ENCODE data around the gene HEG1.

Gene HEG1

DNA sequence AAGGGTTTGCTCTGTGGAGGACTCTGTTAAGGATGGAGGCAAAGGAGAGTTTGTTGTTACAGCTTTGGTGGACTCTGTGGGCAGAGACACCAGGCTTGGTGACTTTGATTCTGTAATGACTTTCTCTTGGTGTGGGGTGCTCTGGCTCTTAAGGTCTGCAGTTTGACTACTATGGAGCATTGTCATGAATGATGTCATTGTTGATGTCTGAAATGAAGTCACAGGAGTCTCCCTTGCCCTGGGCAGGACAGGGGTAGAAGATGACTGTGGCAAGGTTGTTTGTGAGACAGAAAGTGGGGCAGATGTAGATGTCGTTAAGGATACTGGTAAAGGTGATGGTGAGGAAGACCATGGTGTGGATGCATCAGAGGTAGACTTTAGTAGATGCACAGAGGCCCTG lies 42.7 kb downstream of the HEG1 start:
- Histone ChIP-seq H3K9me3 (no peaks in the 10 kb centered on the region), H3K27me3 (no peaks in the 10 kb centered on the region), H3K36me3 (no peaks in the 10 kb centered on the region), H3K4me1 (ENCODE audit: control insufficient read depth in 1 of 2, insufficient read depth in 1 of 2, low read depth in 1 of 2, low read length in 1 of 2) (no peaks in the 10 kb centered on the region), H3K27ac (no peak overlapping the region), H3K4me3 (ENCODE audit: low read depth in 1 of 2, low read length in 1 of 2) (no peak overlapping the region)
- TF ChIP-seq, protein P1, sequence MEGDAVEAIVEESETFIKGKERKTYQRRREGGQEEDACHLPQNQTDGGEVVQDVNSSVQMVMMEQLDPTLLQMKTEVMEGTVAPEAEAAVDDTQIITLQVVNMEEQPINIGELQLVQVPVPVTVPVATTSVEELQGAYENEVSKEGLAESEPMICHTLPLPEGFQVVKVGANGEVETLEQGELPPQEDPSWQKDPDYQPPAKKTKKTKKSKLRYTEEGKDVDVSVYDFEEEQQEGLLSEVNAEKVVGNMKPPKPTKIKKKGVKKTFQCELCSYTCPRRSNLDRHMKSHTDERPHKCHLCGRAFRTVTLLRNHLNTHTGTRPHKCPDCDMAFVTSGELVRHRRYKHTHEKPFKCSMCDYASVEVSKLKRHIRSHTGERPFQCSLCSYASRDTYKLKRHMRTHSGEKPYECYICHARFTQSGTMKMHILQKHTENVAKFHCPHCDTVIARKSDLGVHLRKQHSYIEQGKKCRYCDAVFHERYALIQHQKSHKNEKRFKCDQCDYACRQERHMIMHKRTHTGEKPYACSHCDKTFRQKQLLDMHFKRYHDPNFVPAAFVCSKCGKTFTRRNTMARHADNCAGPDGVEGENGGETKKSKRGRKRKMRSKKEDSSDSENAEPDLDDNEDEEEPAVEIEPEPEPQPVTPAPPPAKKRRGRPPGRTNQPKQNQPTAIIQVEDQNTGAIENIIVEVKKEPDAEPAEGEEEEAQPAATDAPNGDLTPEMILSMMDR (IDR thresholded peaks at IDR 0.05): no peak

DNA sequence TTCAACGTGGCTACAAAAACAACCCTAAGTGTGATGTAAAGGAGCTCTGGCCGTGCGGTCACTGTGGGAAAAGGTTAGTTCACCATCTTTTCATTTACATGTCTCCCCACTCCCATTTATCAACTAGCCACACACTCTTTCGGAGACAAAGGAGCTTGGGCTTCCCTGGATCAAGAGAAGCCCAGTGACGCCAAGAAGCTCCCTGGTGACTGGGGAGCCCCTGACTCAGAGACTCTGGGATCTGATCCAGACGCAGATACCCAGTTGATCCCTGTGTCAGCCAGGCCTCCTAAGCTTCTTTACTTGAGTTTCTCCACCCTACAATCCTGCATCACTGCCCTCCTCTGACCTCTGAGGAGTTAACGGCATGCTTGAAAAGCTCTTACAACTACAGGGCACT lies 43.9 kb downstream of the HEG1 start:
- Histone ChIP-seq H3K4me3 (ENCODE audit: low read depth in 1 of 2, low read length in 1 of 2) (no peak overlapping the region), H3K4me1 (ENCODE audit: control insufficient read depth in 1 of 2, insufficient read depth in 1 of 2, low read depth in 1 of 2, low read length in 1 of 2) (no peaks in the 10 kb centered on the region), H3K36me3 (no peaks in the 10 kb centered on the region), H3K27ac (no peak overlapping the region), H3K9me3 (no peaks in the 10 kb centered on the region), H3K27me3 (no peaks in the 10 kb centered on the region)
- TF ChIP-seq, protein P1 (IDR thresholded peaks at IDR 0.05): no peak

DNA sequence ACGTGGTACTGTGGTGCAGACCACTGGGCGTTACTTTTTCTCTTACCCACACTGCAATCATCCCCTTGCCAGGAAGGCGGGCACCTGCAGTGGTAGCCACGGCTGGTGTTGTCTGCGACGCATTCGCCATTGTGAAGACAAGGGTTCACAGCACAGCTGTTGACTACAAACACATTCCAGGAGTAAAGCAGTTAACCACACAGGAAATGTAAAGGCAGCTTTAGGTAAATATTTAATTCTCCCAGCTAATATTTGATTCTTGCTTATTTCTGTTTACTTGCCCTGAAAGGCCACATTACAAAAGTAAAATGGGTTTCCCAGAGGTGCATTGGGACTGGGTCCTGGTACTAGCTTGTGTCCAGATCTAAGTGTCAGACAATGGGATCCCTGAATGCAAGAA lies 45.4 kb downstream of the HEG1 start:
- Histone ChIP-seq H3K36me3 (no peaks in the 10 kb centered on the region), H3K27ac (no peak overlapping the region)

DNA sequence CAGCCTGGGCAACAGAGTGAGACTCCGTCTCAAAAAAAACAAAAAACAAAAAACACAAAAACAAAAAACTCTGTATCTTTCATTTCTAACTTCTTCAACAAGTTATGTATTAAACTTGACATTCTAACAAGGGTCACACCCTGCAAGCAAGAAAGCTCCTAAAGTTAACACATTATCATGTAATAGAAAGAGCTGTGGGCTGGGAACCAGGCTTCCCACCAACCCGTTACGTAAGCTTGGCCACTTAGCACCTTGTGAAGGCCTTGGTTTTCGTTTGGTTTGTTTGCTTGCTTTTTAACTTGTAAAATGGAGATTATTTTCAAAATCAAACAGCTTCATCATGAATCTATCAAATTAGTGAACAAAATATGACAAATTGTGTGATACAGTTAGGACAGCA lies 47.0 kb downstream of the HEG1 start:
- TF ChIP-seq, protein P1 (IDR thresholded peaks at IDR 0.05): no peak
- Histone ChIP-seq H3K4me1 (ENCODE audit: control insufficient read depth in 1 of 2, insufficient read depth in 1 of 2, low read depth in 1 of 2, low read length in 1 of 2) (no peaks in the 10 kb centered on the region), H3K36me3 (no peaks in the 10 kb centered on the region), H3K9me3 (no peaks in the 10 kb centered on the region), H3K27ac (no peak overlapping the region), H3K27me3 (no peaks in the 10 kb centered on the region), H3K4me3 (ENCODE audit: low read depth in 1 of 2, low read length in 1 of 2) (no peak overlapping the region)

More for the DNA sequence above, 45.4 kb downstream of the HEG1 start:
- Histone ChIP-seq H3K9me3 (no peaks in the 10 kb centered on the region), H3K27me3 (no peaks in the 10 kb centered on the region), H3K4me3 (ENCODE audit: low read depth in 1 of 2, low read length in 1 of 2) (no peak overlapping the region), H3K4me1 (ENCODE audit: control insufficient read depth in 1 of 2, insufficient read depth in 1 of 2, low read depth in 1 of 2, low read length in 1 of 2) (no peaks in the 10 kb centered on the region)
- TF ChIP-seq, protein P1 (IDR thresholded peaks at IDR 0.05): no peak

DNA sequence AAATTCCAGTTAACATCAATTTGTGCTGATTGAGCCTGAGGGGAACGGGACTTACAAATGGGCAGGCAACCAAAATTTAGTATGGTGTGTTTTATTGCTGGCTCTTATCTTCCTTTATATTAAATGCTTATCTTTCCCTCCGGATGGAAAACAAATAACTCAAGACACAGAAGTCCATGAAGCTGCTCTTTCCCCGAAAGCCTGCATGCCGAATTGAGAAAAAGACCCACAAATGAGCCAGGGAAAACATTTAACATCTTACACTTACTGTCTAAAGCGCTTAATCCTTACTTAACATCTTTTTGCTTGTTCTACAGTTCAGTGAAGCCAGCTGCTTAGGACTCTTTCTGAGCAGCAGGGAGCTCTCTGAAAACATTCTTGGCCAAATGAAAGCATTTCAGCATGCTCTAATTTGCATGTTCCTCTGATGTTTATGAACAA lies 49.5 kb downstream of the HEG1 start:
- no peaks in the 10 kb centered on the region for H3K9me3 ChIP-seq
- H3K4me1 ChIP-seq (ENCODE audit: control insufficient read depth in 1 of 2, insufficient read depth in 1 of 2, low read depth in 1 of 2, low read length in 1 of 2): no peaks in the 10 kb centered on the region
- no peak overlapping the region for H3K27ac ChIP-seq
- no peaks in the 10 kb centered on the region for H3K36me3 ChIP-seq
- no peak overlapping the region for H3K4me3 ChIP-seq (ENCODE audit: low read depth in 1 of 2, low read length in 1 of 2)
- TF ChIP-seq, protein P1 (IDR thresholded peaks at IDR 0.05): no peak
- H3K27me3 ChIP-seq: no peaks in the 10 kb centered on the region

DNA sequence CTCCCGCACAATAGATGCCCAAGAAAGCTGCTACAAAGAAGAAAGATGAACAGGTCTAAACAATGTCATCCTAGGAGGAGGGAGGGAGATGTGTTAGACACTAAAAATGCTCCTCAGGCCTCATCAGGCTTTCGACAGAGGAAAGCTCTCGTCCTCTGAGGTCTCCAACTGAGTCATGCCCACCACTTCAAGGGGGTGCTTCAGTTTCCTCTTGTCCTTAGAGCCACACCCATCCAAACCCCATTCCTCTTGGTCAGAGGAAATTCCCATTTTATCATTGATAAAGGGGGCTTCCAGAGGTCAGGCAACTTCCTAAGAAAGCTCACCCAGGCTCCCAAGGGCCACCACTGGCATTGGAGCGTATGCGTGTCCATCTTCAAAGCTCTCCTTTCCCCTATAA lies 50.1 kb downstream of the HEG1 start:
- Histone ChIP-seq H3K27me3 (no peaks in the 10 kb centered on the region), H3K4me1 (ENCODE audit: control insufficient read depth in 1 of 2, insufficient read depth in 1 of 2, low read depth in 1 of 2, low read length in 1 of 2) (no peaks in the 10 kb centered on the region), H3K9me3 (no peaks in the 10 kb centered on the region), H3K36me3 (no peaks in the 10 kb centered on the region), H3K4me3 (ENCODE audit: low read depth in 1 of 2, low read length in 1 of 2) (no peak overlapping the region), H3K27ac (no peak overlapping the region)
- TF ChIP-seq, protein P1 (IDR thresholded peaks at IDR 0.05): no peak
